Amygdala (tissue), 56 donors: ENCODE data around the gene TMUB1.

Source experiments
- DNase-seq, 56 donors: peaks; one replicate each; lab custom pipeline; 2025; lab: John Stamatoyannopoulos, UW

The TMUB1 gene

GRCh38 chr7:151083071-151083823 is at the start of gene TMUB1:
Gene TMUB1 (minus strand): TSS chr7:151083493. CDS start chr7:151082563, 930 bp downstream.
- peak in 51 of 56 donors; percentile 32 to 81 (median 61) for DNase-seq

DNA sequence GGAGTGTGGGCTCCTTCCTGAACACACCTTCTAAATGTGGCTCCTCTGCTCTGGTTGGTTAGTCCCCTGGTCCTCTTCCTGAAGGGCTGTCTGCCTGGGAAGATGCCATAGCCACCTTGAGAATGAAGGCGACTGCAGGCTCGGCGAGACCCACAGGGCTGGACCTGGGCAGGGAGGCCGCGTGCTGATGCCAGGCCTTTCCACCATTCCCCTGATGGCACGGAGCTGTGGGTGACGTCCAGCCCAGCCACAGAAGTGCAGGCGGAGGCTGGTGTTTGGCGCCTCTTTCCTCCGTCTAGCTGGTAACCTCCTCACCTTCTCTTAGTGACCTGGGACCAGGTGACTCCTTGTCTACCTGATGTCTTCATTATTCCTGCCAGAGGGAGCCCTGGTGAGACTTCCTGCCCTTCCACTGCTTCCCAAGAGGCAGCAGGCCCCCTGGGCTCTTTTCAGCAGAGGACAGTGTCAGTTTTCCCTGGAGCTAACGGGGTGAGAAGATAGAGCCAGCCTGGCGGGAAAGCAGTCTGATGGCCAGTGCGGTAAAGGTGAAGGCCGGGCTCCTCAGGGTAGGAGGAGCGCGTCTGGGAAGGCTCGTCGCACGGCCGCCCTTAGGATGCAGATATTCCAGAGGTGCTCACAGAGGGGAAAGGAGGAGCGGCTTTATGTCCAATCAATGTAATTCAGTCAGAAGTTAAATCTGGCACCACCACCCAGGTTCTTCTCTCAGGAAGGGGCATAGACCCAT is 49.3 kb upstream of the TMUB1 start:
- no peak for DNase-seq

GRCh38 chr7:151131592-151132293 is 48.5 kb upstream of the TMUB1 start:
- peak in 47 of 56 donors; percentile 27 to 88 (median 61) for DNase-seq

- no peak for DNase-seq
These were observed 47.9 kb upstream of the TMUB1 start for GRCh38 chr7:151131224-151131591.

GRCh38 chr7:151130741-151131157 is 47.5 kb upstream of the TMUB1 start:
- DNase-seq: no peak

- DNase-seq: no peak
These were observed 46.8 kb upstream of the TMUB1 start for GRCh38 chr7:151129960-151130591.

DNA sequence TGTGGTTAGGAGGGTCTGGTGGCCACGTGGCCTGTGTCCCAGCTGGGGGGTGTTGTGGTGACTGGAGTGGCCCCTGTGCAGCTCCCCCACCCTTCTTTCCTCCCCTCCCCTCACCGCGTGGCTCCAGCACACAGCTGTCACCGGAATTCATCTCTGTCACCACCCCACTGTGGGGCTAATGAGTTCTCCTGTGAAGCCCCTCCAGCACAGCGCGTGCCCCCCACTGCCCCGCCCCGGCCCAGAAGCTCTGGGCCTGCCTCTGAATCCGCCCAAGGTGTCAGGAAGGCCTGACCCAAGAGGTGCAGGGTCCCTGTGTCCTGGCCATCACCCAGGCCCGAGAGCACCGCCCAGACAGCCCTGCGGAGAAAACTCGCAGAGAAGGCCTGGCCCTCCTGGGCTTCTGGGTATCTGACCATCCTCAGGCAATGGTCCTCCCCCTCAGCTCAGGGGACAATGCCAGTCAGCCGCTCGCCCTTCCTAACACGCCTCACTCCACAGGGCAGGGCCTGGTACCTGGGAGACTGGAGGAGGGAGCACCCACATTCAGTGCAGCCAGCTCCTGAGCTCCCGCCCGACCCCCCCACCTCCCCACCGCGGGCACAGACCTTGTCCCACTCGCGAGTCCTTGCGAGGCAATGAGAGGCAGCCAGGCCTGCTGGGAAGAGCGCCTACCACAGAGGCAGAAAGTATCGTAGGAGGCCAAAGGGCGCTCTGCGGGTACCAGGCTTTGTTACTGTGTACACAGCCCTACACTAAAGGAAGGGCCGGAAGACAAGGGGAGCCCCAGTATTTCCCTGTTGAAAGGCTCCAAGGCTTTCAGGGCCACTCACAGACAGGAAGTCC is 46.0 kb upstream of the TMUB1 start:
- DNase-seq: no peak

DNA sequence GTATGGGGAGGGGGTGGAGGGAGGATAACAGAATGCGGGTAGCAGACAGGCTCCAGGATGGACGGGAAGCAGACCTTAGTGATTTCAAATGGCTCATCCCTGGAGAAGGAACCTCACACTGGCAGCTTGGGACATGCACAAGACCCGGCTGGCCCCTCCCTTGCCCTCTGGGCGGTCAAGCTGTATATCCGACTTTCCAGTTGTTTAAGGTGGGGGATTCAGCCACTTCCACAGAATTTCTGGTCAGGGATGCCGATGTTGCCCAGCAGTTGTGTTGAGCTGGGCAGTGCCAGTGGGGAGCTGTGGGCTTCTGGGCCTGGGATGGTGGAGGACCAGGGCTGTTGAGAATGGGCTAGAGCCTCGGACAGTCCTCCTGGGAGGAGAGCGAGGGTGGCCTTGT is 45.4 kb upstream of the TMUB1 start:
- no peak for DNase-seq

DNA sequence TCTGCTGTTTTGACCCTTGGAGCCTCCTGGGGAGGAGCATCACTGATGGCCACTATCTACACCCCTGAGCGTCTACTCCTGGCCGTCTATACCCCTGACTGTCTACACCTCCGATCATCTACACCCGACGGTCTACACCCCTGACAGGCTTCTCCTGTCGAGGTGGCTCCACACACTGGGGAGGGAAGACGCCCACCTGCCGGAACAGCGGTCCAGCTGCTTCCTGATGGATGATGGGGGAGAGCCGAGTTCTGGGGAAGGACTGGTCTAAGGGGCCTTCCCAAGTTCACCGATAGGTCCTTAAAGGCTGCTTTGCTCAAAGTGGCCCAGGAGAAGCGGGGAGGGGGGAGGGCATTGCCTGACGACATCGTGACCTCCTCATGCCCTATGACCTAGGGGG is 44.9 kb upstream of the TMUB1 start:
- DNase-seq: no peak

DNA sequence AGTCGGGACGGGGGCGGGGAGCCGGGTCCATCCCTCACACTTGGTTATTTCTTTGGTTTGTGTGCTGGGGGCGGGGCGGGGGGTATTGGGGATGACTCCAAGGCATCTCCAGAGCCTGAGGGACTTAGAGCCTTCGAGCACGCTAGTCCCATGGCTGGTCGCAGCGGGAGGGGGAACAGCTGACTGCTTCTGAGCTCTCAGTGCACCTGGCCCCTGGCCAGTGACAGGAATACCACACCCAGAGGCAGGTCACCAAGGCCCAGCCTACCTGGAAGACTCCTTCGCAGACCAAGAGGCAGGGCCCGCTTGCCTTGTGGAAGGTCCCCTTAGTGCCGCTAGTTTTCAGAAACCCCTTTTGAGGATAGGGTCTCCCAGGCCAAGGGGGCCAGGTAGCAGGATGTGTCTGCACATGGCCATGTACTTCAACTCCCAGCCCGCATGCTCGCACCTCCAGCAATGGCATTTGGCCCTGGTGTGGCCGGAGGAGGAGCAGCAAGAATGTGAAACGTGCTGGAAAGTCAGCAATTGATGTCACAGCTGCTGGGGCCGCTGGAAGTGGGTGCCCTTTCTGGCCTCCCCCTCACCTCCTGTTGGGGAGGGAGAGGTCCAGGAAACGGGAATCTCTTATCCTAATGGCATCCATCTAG is 43.3 kb upstream of the TMUB1 start:
- no peak for DNase-seq

DNA sequence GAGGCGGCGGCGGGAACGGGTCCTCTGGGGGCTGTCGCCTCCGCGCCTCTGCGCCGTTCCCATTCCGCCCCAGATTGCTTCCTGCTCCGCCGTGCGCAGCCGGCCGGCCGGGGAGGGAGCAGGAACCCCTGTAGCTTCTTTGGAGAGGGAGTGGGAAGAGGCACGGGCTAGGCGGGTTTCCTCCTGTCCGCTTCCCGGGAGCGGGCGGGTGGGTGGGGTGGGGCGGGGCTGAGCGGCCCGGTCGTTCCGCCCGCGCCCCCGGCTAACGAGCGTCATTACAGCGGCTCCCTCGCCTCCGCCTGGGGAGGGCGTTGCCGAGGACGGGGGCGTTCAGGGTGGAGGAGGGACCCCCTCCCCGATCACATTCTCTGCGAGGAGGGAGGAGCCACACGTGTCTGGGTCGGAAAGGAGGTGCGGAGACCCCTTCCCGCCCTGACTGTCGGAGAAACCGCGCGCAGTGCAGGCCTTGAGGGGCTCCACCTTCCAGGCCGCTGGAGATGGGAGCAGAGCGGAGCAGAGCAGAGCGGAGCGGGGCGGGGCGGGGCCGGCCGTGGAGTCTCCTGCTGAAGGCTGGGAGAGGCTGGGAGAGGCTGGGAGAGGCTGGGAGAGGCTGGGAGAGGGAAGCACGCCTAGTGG is 42.7 kb upstream of the TMUB1 start:
- no peak for DNase-seq

GRCh38 chr7:151125470-151125845 is 42.2 kb upstream of the TMUB1 start:
- DNase-seq: peak in 1 of 56 donors; percentile 23

DNA sequence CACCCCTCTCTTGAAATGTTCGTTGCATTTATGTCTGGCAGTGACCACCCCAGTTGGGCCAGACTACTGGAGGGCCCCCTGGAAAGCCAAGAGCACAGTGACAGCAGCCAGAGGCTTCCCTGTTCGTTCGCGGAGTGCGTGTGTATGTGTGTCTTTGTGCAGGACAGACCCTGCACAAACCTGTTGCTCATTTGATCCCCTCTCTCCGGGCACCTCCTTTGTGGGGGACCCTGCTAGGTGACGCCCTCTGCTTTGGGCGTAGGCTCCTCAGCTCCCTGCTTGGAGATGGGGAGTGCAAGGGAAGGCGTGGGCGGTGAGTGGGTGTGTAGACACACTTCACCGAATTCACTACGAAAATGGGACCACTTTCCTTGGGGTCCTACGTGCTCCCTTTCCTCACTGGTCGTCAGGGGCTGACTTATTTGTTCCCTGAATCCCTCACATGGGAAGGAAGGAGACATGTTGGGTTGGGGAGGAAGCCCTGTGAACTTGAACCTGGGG is 41.7 kb upstream of the TMUB1 start:
- DNase-seq: no peak

GRCh38 chr7:151124481-151124880 is 41.2 kb upstream of the TMUB1 start:
- DNase-seq: no peak

DNA sequence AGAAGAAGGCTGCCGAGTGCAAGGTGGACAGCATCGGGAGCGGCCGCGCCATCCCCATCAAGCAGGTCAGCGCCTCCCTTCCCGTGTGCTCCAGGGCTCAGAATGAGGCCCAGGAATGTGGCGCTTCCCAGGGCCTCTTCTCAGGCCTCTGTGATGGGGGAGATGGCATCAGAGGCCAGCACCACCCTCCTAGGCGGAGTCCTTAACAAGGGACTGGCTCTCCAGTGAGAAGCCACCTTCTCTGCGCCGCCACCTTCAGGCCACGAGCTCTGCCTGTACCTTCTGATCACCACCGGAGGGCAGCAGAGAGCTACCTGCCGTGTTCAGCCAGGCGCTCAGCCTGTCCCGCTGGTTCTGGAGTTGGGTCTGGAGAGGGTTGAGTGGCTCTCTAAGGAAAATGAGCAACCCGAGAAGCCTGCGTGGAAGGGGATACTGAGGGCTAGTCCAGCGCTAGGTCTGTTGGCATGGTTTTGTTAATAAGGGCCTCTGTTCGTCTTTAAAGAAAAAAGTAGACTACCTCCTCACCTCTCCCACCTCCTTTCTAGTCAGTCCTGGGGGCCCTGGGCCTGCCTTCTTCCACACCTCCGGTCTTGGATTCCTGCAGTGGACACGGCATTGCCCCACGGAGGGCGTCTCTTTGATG is 40.6 kb upstream of the TMUB1 start:
- peak in 53 of 56 donors; percentile 15 to 85 (median 68) for DNase-seq

DNA sequence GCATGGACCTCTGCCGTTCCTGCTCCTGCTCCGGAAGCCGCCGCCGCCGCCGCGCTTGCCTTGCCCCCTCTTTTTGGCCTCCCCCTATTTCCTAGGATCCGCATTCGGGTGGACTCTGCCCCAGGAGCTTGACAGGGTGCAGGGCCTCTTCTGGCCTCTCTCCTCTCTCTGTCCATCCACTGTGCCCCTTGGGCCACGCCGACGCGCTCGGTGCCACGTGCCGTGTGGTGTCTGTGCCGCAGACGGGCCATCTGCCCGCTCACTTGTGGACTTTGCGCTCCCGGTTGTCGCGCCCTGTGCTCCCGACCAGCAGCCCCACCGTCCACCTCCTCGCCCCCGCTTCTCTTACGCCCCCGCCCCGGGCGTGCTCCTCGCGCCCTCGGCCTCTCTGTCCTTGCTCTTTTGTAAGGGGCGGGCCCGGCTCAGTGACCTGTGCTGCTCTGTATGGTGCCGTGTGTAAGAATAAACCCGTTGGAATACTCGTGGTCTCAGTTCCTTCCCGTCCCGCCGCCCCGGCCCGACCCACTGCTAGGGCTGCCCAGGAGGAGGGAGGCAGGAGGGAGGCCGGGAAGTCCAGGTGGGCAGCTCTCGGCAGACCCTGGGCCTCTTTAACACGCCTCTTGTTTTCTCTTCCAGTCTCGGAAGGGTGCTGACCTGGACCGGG is 40.0 kb upstream of the TMUB1 start:
- DNase-seq: no peak

DNA sequence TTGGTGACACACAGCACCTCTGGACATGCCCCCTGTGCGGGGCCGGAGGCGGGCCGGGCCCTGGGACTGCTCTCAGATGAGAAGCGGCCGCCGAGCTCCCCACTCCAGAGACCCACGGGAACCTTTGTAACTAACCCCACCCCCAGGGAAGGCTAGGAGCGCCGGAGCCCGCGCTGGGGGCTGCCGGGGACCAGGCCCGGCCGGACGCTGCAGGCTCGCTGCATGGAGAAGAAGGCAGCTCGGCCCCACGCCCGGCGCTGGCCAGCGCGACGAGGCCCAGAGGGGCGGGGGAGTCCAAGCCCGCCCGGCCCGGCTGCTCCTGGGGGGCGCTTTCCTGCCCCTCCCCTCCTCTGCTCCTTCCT is 39.5 kb upstream of the TMUB1 start:
- no peak for DNase-seq

- no peak for DNase-seq
These were observed 39.0 kb upstream of the TMUB1 start for GRCh38 chr7:151122276-151122675.
